GM21360 (cell line): ENCODE data around the gene LGALS14.
"Not testable (repeated sequence)": the region's sequence is repeated elsewhere in the genome, so short reads cannot be mapped to it uniquely, and the experiment has no call there.

Experiments
- ATAC-seq: cut with Tn5 transposase; IDR thresholded peaks from one replicate; pipeline ENCODE4 v1.9.1; 2021; ENCODE audit warnings: mild to moderate bottlenecking, moderate library complexity; ENCODE audit not compliant: unreplicated experiment

Gene LGALS14, protein sequence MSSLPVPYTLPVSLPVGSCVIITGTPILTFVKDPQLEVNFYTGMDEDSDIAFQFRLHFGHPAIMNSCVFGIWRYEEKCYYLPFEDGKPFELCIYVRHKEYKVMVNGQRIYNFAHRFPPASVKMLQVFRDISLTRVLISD

DNA sequence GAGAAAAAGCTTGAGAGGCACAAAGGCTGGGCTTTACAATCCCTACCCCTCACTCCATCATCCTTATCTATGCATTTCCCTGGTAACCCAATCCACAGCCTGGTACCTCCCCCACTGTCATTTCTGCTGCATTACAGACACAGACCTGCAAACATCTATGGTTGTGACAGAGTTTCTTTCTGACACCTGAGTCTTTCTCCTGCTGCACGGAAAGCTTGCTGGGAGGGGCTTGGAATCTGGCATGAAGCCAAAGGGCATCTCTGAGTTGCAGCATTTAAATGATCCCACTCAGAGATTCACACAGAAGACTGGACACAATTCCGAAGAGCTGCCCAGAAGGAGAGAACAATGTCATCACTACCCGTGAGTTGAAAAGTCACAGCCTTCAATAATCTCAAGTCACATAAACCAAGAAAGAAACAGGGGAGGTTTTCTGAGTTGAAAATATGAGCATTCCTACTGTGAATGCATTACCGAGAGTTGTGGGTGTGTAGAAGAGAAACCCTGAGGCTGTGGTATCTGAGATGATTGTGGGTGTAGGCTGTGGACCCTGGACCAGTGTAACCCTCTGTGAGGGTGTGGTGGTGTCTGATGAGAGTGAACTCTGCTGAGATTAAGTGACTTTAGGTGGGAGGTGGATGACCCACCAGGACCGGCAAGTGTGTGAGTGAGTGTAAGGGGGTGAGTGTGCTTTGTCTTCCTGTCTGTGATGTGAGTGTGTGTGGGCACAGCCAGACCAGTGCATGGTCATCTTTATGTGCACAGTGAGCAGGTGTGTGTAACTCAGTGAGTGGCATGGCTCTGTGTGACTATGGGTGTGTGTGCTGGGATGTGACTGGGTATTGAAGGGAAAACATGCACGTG is at the start of gene LGALS14:
Gene LGALS14 (plus strand): TSS at position 301 of the 864 bp plus-strand sequence. CDS start 48 bp downstream, at position 349.
- no peak for ATAC-seq

DNA sequence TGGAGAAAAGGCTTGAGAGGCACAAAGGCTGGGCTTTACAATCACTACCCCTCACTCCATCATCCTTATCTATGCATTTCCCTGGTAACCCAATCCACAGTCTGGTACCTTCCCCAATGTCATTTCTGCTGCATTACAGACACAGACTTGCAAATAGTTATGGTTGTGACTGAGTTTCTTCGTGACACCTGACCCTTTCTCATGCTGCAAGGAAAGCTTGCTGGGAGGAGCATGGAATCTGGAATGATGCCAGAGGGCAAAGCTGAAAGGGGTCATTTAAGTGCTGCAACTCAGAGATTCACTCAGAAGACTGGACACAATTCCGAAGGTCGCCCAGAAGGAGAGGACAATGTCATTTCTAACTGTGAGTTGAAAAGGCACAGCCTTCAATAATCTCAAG is 48.7 kb upstream of the LGALS14 start, which contains the start of gene LGALS16:
Gene LGALS16 (plus strand): TSS at position 301 of the 400 bp plus-strand sequence. CDS start 49 bp downstream, at position 350.
- ATAC-seq: no peak

DNA sequence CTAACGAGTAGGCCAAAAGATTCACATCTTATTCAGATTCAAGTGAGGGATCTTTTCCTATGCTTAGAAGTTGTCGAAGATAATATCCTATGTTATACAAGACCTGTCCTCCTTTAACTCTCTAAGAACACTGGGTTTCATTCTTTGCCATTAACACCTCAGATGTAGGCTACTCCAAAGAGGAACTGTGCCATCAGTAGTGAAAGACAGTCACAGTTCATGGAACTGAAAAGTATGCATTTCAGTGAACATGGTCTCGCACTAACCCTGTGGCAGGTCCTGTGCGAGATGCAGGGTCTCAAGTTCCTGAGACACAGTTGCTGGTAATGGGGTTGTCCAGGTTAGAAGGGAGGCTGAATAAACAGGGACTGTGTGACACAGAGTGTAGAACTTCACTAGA is 44.5 kb upstream of the LGALS14 start:
- ATAC-seq: no peak

- ATAC-seq: no peak
These were observed 43.6 kb upstream of the LGALS14 start for GRCh38 chr19:39660661-39661060.

DNA sequence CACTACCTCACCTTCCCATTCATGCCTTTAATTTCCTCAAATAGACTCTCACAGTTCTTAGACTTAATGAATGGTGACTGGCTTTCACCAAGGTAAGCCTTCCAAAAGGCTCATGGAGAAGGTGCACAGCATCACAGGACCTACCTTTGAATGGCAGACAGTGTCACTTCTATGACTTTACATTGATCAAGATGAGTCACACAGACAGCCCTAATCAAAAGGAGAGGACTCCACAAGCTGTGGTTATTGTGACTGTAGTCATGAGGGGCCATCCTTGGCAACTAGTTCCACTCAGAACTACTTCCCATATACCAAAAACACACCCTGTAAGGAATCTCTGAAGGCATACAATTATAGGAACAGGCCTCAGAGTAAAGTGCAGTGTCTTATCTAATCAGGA is 42.7 kb upstream of the LGALS14 start:
- no peak for ATAC-seq

- not testable (repeated sequence) for ATAC-seq
These were observed 34.4 kb upstream of the LGALS14 start for GRCh38 chr19:39669860-39670259.

- no peak for ATAC-seq
These were observed 33.3 kb upstream of the LGALS14 start for GRCh38 chr19:39670998-39671397.

- ATAC-seq: no peak
These were observed 32.4 kb upstream of the LGALS14 start for GRCh38 chr19:39671739-39672363.

- ATAC-seq: no peak
These were observed 31.8 kb upstream of the LGALS14 start for GRCh38 chr19:39672473-39672872.

DNA sequence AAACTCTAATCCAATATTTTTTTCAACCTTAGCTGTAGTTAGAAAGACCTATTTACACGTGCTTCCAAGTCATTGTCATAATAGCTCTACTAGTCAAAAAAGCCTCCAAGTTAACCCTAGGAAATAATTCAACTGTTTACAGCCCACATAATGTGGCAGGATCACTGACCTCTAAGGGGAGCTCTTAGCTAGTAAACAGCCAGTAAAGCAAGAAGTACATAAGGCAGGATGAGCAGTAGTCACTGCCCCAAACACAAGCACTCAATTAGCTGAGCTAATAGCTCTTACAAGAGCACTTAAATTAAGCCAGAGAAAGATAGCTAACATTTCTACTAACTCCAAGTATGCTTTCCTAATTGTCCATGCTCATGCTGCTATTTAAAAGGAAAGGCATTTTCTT is 30.4 kb upstream of the LGALS14 start:
- not testable (repeated sequence) for ATAC-seq

DNA sequence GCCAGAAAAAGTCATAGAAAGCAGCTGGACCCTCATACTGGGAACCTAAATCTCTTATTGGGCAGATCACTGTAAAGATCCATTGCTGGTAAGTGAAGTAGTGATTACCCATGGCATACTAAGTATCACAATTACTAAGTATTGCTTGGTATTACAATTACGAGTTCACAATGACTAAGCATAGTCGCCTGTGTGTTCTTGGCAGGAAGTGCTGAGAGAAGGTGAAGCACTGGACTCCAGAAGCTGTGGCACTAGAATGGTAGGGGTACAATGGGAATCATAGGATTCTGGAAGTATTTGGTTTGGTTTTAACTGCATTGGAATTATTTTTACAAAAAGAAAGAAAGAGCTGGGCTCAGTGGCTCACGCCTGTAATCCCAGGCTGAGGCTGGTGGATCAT is 28.3 kb upstream of the LGALS14 start:
- no peak for ATAC-seq

GRCh38 chr19:39677961-39678889 is 26.1 kb upstream of the LGALS14 start:
- ATAC-seq: no peak

DNA sequence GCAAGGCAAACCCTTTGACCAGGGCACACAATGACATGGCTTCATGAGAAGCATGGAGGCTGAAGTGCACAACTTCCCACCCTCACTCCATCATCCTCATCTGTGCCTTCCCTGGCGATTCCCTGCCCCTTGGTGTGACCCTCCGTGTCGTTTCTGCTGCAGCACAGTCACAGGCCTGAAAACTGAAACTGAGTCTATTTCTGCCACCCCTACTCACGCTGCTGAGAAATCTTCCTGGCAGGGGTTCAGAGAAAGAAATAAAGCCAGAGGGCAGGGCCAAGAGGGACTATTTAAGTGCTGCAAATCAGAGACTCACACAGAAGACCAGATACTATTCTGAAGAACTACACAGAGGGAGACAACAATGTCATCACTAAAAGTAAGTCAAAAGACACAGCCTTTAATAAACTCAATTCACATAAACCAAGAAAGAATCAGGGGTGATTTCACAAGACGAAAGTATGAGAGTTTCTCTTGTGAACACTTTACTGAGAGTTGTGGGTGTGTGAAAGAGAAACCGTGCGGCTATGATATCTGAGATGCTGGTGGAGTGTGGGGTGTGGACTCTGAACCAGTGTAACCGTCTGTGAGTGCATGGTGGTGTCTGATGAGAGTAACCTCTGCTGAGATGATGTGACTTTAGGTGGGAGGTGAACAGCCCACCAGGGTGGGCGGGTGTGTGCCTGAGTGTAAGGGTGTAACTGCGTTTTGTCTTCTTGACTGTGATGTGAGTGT is 25.1 kb upstream of the LGALS14 start:
- ATAC-seq: no peak

- ATAC-seq: no peak
These were observed 24.5 kb upstream of the LGALS14 start for GRCh38 chr19:39679791-39680168.

DNA sequence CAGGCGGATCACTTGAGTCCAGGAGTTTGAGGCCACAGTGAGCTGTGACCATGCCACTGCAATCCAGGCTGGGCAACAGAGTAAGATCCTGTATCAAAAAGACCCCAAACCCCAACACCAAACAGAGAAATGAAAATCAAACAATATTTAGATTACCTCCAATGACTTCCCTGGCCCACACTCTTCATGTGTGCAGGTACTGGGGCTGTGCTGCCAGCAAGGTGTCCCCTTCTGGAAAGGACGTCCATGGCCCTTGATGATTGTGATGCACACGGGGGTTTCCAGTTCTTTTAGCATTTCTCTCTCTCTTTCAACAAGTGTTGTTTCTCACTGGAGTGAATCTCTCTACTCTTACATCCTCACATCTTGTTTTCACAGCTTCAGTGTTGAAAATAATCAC is 23.7 kb upstream of the LGALS14 start:
- no peak for ATAC-seq

DNA sequence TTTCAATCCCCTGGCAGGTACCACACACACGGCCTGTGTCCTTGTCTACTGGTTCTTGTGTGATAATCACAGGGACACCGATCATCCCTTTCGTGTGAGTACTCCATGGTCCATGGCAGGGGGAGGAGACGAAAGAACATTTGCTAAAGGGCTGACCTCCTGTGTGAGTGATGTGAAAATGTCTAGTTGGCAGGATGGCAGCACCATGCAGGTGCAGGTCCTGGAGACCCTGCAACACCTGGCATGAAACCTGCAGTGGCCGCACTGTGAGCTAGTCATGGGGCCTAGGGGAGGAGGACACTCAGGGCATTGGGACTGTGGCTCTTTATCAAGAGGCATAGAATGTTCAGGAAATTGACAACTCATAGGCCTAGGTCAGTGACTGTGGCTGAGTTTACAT is 22.9 kb upstream of the LGALS14 start:
- no peak for ATAC-seq

DNA sequence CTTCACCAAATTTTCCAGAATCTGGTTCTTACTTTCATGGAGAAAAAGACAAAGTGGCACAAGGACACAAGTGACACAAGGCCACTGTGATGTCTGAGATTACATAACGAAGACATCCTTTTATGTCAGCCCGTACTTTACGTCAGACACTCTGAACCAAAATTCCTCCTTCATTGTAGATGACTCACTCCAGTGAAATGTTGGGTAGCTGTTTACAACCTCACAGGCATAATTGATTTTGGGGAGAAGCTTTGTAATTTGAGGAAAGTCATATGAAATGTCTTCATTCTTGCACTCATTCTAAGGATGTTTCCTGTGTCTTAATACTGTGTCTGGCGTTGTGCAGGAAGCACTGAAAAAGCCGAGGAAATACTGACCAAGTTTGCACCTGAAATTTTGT is 20.0 kb upstream of the LGALS14 start:
- no peak for ATAC-seq

DNA sequence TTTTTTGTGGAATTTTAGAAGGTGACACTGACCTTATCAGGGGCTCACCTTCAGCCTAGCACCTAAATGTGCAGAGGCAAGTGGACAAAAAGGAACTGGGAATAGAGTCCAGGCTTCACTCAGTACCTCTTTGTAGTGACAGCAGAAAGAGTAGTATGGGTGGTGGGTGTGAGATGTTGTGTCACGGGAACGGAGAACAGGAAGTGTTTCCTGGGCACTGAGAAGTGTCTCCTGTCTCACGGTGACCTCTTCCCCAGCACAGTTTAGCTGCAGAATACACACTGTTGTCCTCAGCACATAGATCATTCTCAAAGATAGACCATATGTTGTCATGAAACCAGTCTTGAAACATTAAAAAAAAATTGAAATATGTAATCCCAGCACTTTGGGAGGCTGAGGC is 17.5 kb upstream of the LGALS14 start:
- no peak for ATAC-seq

DNA sequence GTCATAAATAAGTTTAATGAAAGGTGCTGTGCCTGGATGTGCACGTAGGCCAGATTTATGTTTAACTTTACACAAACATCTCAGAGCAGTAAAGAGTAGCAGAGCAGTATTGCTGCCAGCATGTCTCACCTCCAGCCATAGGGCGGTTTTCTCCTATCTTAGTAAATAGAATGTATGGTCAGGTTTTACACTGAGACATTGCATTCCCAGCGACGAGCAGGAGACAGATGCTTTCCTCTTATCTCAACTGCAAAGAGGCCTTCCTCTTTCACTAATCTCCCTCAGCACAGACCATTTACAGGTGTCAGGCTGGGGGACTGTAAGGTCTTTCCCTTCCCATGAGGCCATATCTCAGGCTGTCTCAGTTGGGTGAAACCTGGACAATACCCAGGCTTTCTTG is 15.6 kb upstream of the LGALS14 start:
- not testable (repeated sequence) for ATAC-seq

DNA sequence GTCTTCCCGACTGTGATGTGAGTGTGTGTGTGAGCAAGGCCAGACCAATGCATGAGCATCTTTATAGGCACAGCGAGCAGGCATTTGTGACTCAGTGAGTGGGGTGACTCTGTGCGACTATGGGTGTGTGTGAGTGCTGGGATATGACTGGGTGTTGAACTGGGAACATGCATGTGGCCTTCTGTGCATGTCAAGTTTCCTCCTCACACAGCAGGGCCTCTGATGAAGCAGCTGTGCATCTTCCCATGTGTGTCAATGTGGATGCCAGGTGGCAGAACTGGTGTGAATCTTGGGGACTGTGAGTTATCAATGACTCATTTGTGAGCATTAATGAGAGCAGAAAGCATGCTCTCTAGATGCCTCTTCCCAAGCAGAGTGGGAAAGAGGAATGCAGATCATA is 12.1 kb upstream of the LGALS14 start:
- no peak for ATAC-seq
